Suprapubic skin (tissue), 4 donors: ENCODE results near the gene PSME3. TPM values are rescaled to one million over a fixed set of nuclear protein-coding genes. Genes with fewer than 3 reads are reported as not detected.
"Not testable (repeated sequence)": the region's sequence is repeated elsewhere in the genome, so short reads cannot be mapped to it uniquely, and the experiment has no call there.

Experiments used
- DNase-seq, 2 donors: peaks; one replicate each; pipeline ENCODE4 v3.0.0-alpha.2; 2019; ENCODE audit warnings: low spot score in 2 of 2
- H3K27ac ChIP-seq: fragments of 200-600 bp; sonication (generic); one replicate; pipeline ENCODE4 v1.5.1; 2019
- H3K27me3 ChIP-seq: fragments of 200-600 bp; sonication (generic); one replicate; pipeline ENCODE4 v1.5.1; 2019
- H3K36me3 ChIP-seq: fragments of 200-600 bp; sonication (generic); one replicate; pipeline ENCODE4 v1.5.1; 2019
- H3K4me1 ChIP-seq: fragments of 200-600 bp; sonication (generic); one replicate; pipeline ENCODE4 v1.5.1; 2019
- H3K4me3 ChIP-seq: fragments of 200-600 bp; sonication (generic); one replicate; pipeline ENCODE4 v1.5.1; 2019; ENCODE audit warnings: mild to moderate bottlenecking
- H3K9me3 ChIP-seq: fragments of 200-600 bp; sonication (generic); one replicate; pipeline ENCODE4 v1.5.1; 2019
- EP300 ChIP-seq: sonication (generic); formaldehyde crosslinking; IDR thresholded peaks from one replicate; pipeline ENCODE4 v1.6.1; 2017; ENCODE audit warnings: antibody characterized with exemption
- POLR2A ChIP-seq, 2 donors: fragments of 450-650 bp; IDR thresholded peaks; one replicate each; pipeline ENCODE4 v1.6.1; 2017; ENCODE audit warnings: antibody characterized with exemption in 2 of 2, mild to moderate bottlenecking in 2 of 2, moderate library complexity in 2 of 2
- POLR2AphosphoS5 ChIP-seq, 3 donors: sonication (generic); formaldehyde crosslinking; IDR thresholded peaks; one replicate each; pipeline ENCODE4 v1.6.1; 2017; ENCODE audit warnings: antibody characterized with exemption in 3 of 3
- WGBS: methylation state at CpG from one replicate; pipeline ENCODE4 v1.1.5; 2018; 5-methylcytosine and 5-hydroxymethylcytosine counted together
- total RNA-seq, 4 donors: library from RNA; depleted of rRNA; stranded (reverse); fragments of >200 nt; gene quantifications; one replicate each; pipeline ENCODE4 v1.1.0, GENCODE V29; 2016
- TF ChIP-seq, protein P1 (sequence below), 2 donors: fragments of 200-600 bp in 1 of 2; fragments of 450-650 bp in 1 of 2; sonication (generic) in 1 of 2; IDR thresholded peaks; one replicate each; pipeline ENCODE4 v1.5.1; 2016 to 2019; ENCODE audit warnings: antibody characterized with exemption in 2 of 2, mild to moderate bottlenecking in 1 of 2, moderate library complexity in 1 of 2

PSME3 gene
- total RNA-seq, 4 donors from 2014 or later: 47.0 to 106 (median 82.8) TPM

DNA sequence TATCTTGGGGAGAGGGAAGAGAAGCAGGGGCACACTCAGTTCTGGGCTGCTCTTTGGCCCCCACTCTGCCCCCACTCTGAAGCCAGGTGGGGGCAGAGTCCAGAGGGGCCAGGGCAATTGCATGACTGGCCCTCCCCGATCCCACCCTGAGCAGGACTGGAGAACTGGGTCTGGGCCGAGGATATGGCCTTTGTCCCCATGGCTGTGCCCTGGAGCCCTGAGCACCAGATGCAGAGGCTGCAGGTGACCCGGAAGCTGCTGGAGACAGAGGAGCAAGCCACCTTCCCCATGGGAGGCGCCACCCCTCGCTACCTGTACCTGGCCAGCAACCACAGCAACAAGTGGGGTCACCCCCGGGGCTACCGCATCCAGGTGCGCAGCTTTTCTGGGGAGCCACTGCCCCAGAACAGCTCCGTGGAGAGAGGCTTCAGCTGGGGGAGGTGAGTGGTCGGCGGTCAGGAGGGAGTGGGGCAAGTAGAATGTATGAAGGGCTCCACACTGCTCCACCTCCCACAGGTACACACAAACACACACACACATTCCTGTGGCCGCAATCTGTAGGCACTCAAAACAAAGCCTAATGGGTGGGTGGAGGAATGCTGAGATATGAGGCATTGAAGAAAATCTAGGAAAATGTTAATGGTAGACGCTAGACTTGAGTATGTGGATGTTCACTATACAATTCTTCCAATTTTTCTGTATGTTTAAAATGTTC, 39.2 kb downstream of the PSME3 start:
- peaks cover under 1% of the 10 kb centered on the region for H3K27me3 ChIP-seq
- H3K4me3 ChIP-seq: no peak overlapping the region
- no peak overlapping the region for H3K27ac ChIP-seq
- 93% methylated on average over 7 of the region's 13 CpGs for WGBS
- TF ChIP-seq POLR2A (IDR thresholded peaks at IDR 0.05) (no peak), EP300 (no peak), POLR2AphosphoS5 (IDR thresholded peaks at IDR 0.05) (no peak)
- TF ChIP-seq, protein P1, sequence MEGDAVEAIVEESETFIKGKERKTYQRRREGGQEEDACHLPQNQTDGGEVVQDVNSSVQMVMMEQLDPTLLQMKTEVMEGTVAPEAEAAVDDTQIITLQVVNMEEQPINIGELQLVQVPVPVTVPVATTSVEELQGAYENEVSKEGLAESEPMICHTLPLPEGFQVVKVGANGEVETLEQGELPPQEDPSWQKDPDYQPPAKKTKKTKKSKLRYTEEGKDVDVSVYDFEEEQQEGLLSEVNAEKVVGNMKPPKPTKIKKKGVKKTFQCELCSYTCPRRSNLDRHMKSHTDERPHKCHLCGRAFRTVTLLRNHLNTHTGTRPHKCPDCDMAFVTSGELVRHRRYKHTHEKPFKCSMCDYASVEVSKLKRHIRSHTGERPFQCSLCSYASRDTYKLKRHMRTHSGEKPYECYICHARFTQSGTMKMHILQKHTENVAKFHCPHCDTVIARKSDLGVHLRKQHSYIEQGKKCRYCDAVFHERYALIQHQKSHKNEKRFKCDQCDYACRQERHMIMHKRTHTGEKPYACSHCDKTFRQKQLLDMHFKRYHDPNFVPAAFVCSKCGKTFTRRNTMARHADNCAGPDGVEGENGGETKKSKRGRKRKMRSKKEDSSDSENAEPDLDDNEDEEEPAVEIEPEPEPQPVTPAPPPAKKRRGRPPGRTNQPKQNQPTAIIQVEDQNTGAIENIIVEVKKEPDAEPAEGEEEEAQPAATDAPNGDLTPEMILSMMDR (IDR thresholded peaks at IDR 0.05): no peak
- DNase-seq: no peak
- no peaks in the 10 kb centered on the region for H3K4me1 ChIP-seq
- H3K36me3 ChIP-seq: no peaks in the 10 kb centered on the region
- no peaks in the 10 kb centered on the region for H3K9me3 ChIP-seq

GRCh38 chr17:42873315-42873714, 40.1 kb downstream of the PSME3 start:
- Histone ChIP-seq H3K4me1 (no peaks in the 10 kb centered on the region), H3K27me3 (peaks cover 9% of the 10 kb centered on the region), H3K4me3 (no peak overlapping the region), H3K27ac (no peak overlapping the region), H3K9me3 (no peaks in the 10 kb centered on the region), H3K36me3 (no peaks in the 10 kb centered on the region)
- DNase-seq: no peak
- WGBS: 91% methylated on average over 6 of the region's 6 CpGs
- TF ChIP-seq, protein P1 (IDR thresholded peaks at IDR 0.05): no peak
- no peak for TF ChIP-seq POLR2AphosphoS5 (IDR thresholded peaks at IDR 0.05)
- no peak for TF ChIP-seq POLR2A (IDR thresholded peaks at IDR 0.05)

DNA sequence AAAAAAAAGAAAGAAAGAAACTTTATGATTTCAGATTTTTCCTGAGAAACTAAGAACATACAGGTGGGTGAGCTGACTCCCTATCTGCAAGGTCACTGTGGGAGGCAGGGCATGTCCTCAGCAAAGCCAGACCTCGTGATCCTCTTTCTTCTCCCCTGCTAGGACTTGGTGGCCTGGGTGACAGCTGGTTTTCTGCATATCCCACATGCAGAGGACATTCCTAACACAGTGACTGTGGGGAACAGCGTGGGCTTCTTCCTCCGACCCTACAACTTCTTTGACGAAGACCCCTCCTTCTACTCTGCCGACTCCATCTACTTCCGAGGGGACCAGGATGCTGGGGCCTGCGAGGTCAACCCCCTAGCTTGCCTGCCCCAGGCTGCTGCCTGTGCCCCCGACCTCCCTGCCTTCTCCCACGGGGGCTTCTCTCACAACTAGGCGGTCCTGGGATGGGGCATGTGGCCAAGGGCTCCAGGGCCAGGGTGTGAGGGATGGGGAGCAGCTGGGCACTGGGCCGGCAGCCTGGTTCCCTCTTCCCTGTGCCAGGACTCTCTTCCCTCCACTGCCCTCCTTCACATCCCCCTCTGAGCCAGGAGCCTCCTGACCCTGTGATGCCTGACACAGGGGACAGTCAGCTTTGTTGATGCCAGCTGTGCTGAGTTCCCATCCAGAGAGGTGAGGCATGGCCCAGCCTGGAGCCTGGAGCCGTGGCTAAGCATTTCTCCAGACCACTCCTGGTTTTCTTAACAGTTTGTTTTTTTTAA, 40.9 kb downstream of the PSME3 start:
- H3K4me3 ChIP-seq, H3K27ac ChIP-seq, DNase-seq, H3K36me3 ChIP-seq, H3K4me1 ChIP-seq, H3K9me3 ChIP-seq: not testable (repeated sequence)
- H3K27me3 ChIP-seq: peaks cover 11% of the 10 kb centered on the region
- 86% methylated on average over 7 of the region's 12 CpGs for WGBS

- no peak for TF ChIP-seq POLR2AphosphoS5 (IDR thresholded peaks at IDR 0.05)
- no peak for TF ChIP-seq POLR2A (IDR thresholded peaks at IDR 0.05)
- TF ChIP-seq, protein P1 (IDR thresholded peaks at IDR 0.05): no peak
- no peak for TF ChIP-seq EP300
- DNase-seq: no peak
- Histone ChIP-seq H3K4me3 (no peak overlapping the region), H3K9me3 (no peaks in the 10 kb centered on the region), H3K4me1 (no peaks in the 10 kb centered on the region), H3K27me3 (peaks cover 15% of the 10 kb centered on the region), H3K36me3 (no peaks in the 10 kb centered on the region), H3K27ac (no peak overlapping the region)
- WGBS: 86% methylated on average over 10 of the region's 10 CpGs
Measured at GRCh38 chr17:42877037-42877436, 43.8 kb downstream of the PSME3 start.

- WGBS: 36% methylated on average over 13 of the region's 13 CpGs
- Histone ChIP-seq H3K27ac (no peak overlapping the region), H3K9me3 (no peaks in the 10 kb centered on the region), H3K4me3 (no peak overlapping the region), H3K27me3 (peaks cover 15% of the 10 kb centered on the region), H3K36me3 (no peaks in the 10 kb centered on the region), H3K4me1 (no peaks in the 10 kb centered on the region)
- no peak for DNase-seq
- TF ChIP-seq EP300: no peak
- TF ChIP-seq POLR2AphosphoS5 (IDR thresholded peaks at IDR 0.05): no peak
- TF ChIP-seq, protein P1 (IDR thresholded peaks at IDR 0.05): no peak
- no peak for TF ChIP-seq POLR2A (IDR thresholded peaks at IDR 0.05)
Measured at GRCh38 chr17:42878123-42878880, 45.1 kb downstream of the PSME3 start.
